HepG2 (cell line): Measurements from ENCODE around the gene SRBD1. TPM values are rescaled to one million over a fixed set of nuclear protein-coding genes. Genes with fewer than 3 reads are reported as not detected.

Experiments
- HNRNPUL1 ChIP-seq: fragments of 200-400 bp; formaldehyde crosslinking; IDR thresholded peaks from 2 replicates; pipeline ENCODE4 v1.6.1; 2017; ENCODE audit warnings: low read depth, mild to moderate bottlenecking, low read length, moderate library complexity
- KDM2A ChIP-seq: sonication (generic); formaldehyde crosslinking; IDR thresholded peaks from 2 replicates; pipeline ENCODE4 v1.4.0; 2020; ENCODE audit warnings: low read depth, missing genetic modification reagents, borderline replicate concordance
- PREB ChIP-seq: sonication (generic); formaldehyde crosslinking; IDR thresholded peaks from 2 replicates; pipeline ENCODE4 v1.4.0; 2020; ENCODE audit warnings: missing genetic modification reagents
- U2AF2 ChIP-seq: fragments of 200-400 bp; formaldehyde crosslinking; IDR thresholded peaks from 2 replicates; pipeline ENCODE4 v1.6.1; 2017; ENCODE audit warnings: low read depth, mild to moderate bottlenecking, low read length
- ZNF276 ChIP-seq: sonication (generic); formaldehyde crosslinking; IDR thresholded peaks from 2 replicates; pipeline ENCODE4 v1.4.0; 2020; ENCODE audit warnings: mild to moderate bottlenecking, low read depth, missing genetic modification reagents
- ZNF512 ChIP-seq: sonication (generic); formaldehyde crosslinking; IDR thresholded peaks from 2 replicates; pipeline ENCODE4 v1.4.0; 2020; ENCODE audit warnings: mild to moderate bottlenecking, missing genetic modification reagents
- ZNF615 ChIP-seq: sonication (generic); formaldehyde crosslinking; IDR thresholded peaks from 2 replicates; pipeline ENCODE4 v1.5.0; 2020; ENCODE audit warnings: mild to moderate bottlenecking, missing genetic modification reagents, borderline replicate concordance
- ZNF777 ChIP-seq: sonication (generic); formaldehyde crosslinking; IDR thresholded peaks from 2 replicates; pipeline ENCODE4 v1.4.0; 2020; ENCODE audit warnings: missing genetic modification reagents
- ZNF781 ChIP-seq: sonication (generic); formaldehyde crosslinking; IDR thresholded peaks from 2 replicates; pipeline ENCODE4 v1.5.1; 2020; ENCODE audit warnings: borderline replicate concordance, mild to moderate bottlenecking, missing genetic modification reagents; ENCODE audit errors: not compliant biosample characterization
- polyA plus RNA-seq, 8 experiments: library from polyadenylated mRNA; depleted of rRNA in 3 of 8; stranded (reverse) in 7 of 8; unstranded in 1 of 8; fragments of >200 nt; fragmentation: Illumina TruSeq in 4 of 8; extraction: Trizol in 4 of 8; gene quantifications; 2 replicates each; pipeline versions ENCODE4 v1.2.1 to v1.2.3, GENCODE V29; 2011 to 2016; ENCODE audit warnings: low read depth in 4 of 8, missing spikeins in 1 of 8, mixed read lengths in 1 of 8; ENCODE audit not compliant: insufficient read depth in 1 of 8
- total RNA-seq, 5 experiments: library from RNA; depleted of rRNA; stranded (reverse); fragments of >200 nt; fragmentation: Illumina TruSeq; extraction: Trizol; gene quantifications; 2 replicates each; pipeline ENCODE4 v1.2.3, GENCODE V29; 2016; ENCODE audit warnings: low read depth in 1 of 5
- TF ChIP-seq, protein P1 (sequence below), 2 experiments: sonication (generic) in 1 of 2; formaldehyde crosslinking in 1 of 2; IDR thresholded peaks; 2 replicates each; pipeline versions ENCODE4 v1.6.1 to v1.9.0; 2014 to 2022; ENCODE audit warnings: antibody characterized with exemption in 1 of 2, borderline replicate concordance in 1 of 2, inconsistent platforms in 1 of 2, low read depth in 1 of 2, missing genetic modification reagents in 1 of 2
- TF ChIP-seq, protein P2 (sequence below): sonication (generic); formaldehyde crosslinking; IDR thresholded peaks from 2 replicates; pipeline ENCODE4 v1.4.0; 2020; ENCODE audit warnings: mild to moderate bottlenecking, missing genetic modification reagents, borderline replicate concordance

The SRBD1 gene
- total and polyA plus RNA-seq, 2 of the 13 experiments (the other 11 are each of a cell fraction or from before 2014, with no cell fraction given): 3.2 to 23.9 TPM

DNA sequence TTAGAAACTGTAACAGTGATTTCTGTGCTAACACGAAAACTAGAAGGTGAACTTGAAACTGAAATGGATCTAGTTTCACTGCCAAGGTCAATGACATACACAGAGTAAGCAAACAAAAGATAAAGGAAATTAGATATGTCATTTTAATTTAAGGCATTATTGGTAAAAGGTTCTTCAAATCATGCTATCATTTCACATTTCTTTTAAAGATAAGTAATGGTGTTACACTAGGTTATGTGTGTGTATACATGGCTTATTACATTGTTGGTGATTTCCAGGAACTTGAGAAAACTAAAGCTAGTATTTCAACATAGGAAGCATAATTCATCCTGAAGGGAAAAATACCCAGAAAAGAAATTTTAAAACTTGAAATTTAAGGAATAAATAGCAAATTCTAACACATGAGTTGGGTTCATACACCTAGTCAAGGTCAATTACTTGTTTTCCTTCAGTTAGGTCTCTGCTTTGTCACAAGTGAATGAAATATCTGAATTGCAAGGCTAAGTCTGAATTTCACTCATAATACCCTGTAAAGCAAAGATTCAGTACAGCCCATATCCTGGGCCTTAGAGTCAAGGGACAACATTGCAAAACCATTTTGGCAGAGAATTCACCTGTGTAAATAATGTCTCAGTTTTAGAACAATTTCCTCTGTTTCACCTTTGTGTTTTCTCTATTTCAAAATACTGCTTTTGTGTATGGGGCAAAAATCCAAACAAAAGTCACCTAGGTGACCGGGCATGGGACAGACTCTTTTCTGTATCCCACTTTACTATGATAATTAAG lies 141.6 kb downstream of the SRBD1 start (continued):
- 0 out of 2 replicates have a peak, but pooled peaks have one; percentile 59 for TF ChIP-seq HNRNPUL1
- no peak for TF ChIP-seq PREB (CRISPR knock-in tag)
- TF ChIP-seq U2AF2: no peak
- TF ChIP-seq, protein P1, sequence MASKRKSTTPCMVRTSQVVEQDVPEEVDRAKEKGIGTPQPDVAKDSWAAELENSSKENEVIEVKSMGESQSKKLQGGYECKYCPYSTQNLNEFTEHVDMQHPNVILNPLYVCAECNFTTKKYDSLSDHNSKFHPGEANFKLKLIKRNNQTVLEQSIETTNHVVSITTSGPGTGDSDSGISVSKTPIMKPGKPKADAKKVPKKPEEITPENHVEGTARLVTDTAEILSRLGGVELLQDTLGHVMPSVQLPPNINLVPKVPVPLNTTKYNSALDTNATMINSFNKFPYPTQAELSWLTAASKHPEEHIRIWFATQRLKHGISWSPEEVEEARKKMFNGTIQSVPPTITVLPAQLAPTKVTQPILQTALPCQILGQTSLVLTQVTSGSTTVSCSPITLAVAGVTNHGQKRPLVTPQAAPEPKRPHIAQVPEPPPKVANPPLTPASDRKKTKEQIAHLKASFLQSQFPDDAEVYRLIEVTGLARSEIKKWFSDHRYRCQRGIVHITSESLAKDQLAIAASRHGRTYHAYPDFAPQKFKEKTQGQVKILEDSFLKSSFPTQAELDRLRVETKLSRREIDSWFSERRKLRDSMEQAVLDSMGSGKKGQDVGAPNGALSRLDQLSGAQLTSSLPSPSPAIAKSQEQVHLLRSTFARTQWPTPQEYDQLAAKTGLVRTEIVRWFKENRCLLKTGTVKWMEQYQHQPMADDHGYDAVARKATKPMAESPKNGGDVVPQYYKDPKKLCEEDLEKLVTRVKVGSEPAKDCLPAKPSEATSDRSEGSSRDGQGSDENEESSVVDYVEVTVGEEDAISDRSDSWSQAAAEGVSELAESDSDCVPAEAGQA (IDR thresholded peaks at IDR 0.05; ENCODE audit: low read depth): no peak
- TF ChIP-seq, protein P1 (CRISPR knock-in tag; IDR thresholded peaks at IDR 0.05; ENCODE audit: borderline replicate concordance): no peak
- TF ChIP-seq, protein P2, sequence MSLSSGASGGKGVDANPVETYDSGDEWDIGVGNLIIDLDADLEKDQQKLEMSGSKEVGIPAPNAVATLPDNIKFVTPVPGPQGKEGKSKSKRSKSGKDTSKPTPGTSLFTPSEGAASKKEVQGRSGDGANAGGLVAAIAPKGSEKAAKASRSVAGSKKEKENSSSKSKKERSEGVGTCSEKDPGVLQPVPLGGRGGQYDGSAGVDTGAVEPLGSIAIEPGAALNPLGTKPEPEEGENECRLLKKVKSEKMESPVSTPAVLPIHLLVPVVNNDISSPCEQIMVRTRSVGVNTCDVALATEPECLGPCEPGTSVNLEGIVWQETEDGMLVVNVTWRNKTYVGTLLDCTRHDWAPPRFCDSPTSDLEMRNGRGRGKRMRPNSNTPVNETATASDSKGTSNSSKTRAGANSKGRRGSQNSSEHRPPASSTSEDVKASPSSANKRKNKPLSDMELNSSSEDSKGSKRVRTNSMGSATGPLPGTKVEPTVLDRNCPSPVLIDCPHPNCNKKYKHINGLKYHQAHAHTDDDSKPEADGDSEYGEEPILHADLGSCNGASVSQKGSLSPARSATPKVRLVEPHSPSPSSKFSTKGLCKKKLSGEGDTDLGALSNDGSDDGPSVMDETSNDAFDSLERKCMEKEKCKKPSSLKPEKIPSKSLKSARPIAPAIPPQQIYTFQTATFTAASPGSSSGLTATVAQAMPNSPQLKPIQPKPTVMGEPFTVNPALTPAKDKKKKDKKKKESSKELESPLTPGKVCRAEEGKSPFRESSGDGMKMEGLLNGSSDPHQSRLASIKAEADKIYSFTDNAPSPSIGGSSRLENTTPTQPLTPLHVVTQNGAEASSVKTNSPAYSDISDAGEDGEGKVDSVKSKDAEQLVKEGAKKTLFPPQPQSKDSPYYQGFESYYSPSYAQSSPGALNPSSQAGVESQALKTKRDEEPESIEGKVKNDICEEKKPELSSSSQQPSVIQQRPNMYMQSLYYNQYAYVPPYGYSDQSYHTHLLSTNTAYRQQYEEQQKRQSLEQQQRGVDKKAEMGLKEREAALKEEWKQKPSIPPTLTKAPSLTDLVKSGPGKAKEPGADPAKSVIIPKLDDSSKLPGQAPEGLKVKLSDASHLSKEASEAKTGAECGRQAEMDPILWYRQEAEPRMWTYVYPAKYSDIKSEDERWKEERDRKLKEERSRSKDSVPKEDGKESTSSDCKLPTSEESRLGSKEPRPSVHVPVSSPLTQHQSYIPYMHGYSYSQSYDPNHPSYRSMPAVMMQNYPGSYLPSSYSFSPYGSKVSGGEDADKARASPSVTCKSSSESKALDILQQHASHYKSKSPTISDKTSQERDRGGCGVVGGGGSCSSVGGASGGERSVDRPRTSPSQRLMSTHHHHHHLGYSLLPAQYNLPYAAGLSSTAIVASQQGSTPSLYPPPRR (CRISPR knock-in tag): peak; percentile 82; the same call in 1 of the 2 replicates
- TF ChIP-seq ZNF276: no peak
- TF ChIP-seq ZNF781 (CRISPR knock-in tag): no peak
- TF ChIP-seq ZNF615 (CRISPR knock-in tag): no peak
- no peak for TF ChIP-seq ZNF512
- no peak for TF ChIP-seq KDM2A (CRISPR knock-in tag)
- no peak for TF ChIP-seq ZNF777 (CRISPR knock-in tag)
